IPS-15b (cell line): ENCODE data around the gene KLC4.
"Not testable (repeated sequence)": the region's sequence is repeated elsewhere in the genome, so short reads cannot be mapped to it uniquely, and the experiment has no call there.

Experiments used
- H3K27me3 ChIP-seq: one replicate; pipeline ENCODE4 v1.6.1; 2013; ENCODE audit warnings: low read length; ENCODE audit not compliant: control insufficient read depth, insufficient read depth
- H3K36me3 ChIP-seq: one replicate; pipeline ENCODE4 v1.6.1; 2013; ENCODE audit warnings: low read length; ENCODE audit not compliant: control insufficient read depth, insufficient read depth
- H3K4me1 ChIP-seq: one replicate; pipeline ENCODE4 v1.6.1; 2013; ENCODE audit warnings: mild to moderate bottlenecking, low read length; ENCODE audit not compliant: control insufficient read depth, insufficient read depth
- H3K4me3 ChIP-seq: one replicate; pipeline ENCODE4 v1.5.1; 2013; ENCODE audit warnings: low read depth, low read length
- H3K9ac ChIP-seq: one replicate; pipeline ENCODE4 v1.6.1; 2013; ENCODE audit warnings: low read depth, mild to moderate bottlenecking, low read length
- H3K9me3 ChIP-seq: one replicate; pipeline ENCODE4 v1.6.1; 2013; ENCODE audit warnings: mild to moderate bottlenecking, low read length; ENCODE audit not compliant: control insufficient read depth, insufficient read depth

Gene KLC4

GRCh38 chr6:43038727-43039126 lies 20.7 kb upstream of the KLC4 start:
- no peaks in the 10 kb centered on the region for H3K27me3 ChIP-seq
- no peaks in the 10 kb centered on the region for H3K4me1 ChIP-seq
- no peak overlapping the region for H3K4me3 ChIP-seq
- H3K36me3 ChIP-seq = peaks cover 41% of the 10 kb centered on the region
- no peaks in the 10 kb centered on the region for H3K9me3 ChIP-seq
- H3K9ac ChIP-seq = no peak overlapping the region

- Histone ChIP-seq H3K9ac (no peak overlapping the region), H3K36me3 (peaks cover 40% of the 10 kb centered on the region)
Observed at GRCh38 chr6:43040542-43041257, 18.7 kb upstream of the KLC4 start.

GRCh38 chr6:43041475-43041874 lies 18.0 kb upstream of the KLC4 start:
- H3K9me3 ChIP-seq, H3K4me3 ChIP-seq, H3K27me3 ChIP-seq, H3K4me1 ChIP-seq, H3K9ac ChIP-seq: not testable (repeated sequence)
- peaks cover 43% of the 10 kb centered on the region for H3K36me3 ChIP-seq

More at GRCh38 chr6:43040542-43041257, 18.7 kb upstream of the KLC4 start:
- Histone ChIP-seq H3K9me3 (no peaks in the 10 kb centered on the region), H3K27me3 (no peaks in the 10 kb centered on the region), H3K4me3 (no peak overlapping the region), H3K4me1 (no peaks in the 10 kb centered on the region)

GRCh38 chr6:43043310-43043709 lies 16.1 kb upstream of the KLC4 start:
- peaks cover 41% of the 10 kb centered on the region for H3K36me3 ChIP-seq
- no peaks in the 10 kb centered on the region for H3K9me3 ChIP-seq
- no peaks in the 10 kb centered on the region for H3K4me1 ChIP-seq
- no peak overlapping the region for H3K4me3 ChIP-seq
- no peak overlapping the region for H3K9ac ChIP-seq
- H3K27me3 ChIP-seq = no peaks in the 10 kb centered on the region

- Histone ChIP-seq H3K9ac (no peak overlapping the region), H3K4me3 (no peak overlapping the region), H3K36me3 (peaks cover 38% of the 10 kb centered on the region), H3K9me3 (no peaks in the 10 kb centered on the region), H3K27me3 (no peaks in the 10 kb centered on the region), H3K4me1 (no peaks in the 10 kb centered on the region)
Observed at GRCh38 chr6:43045371-43045930, 14.0 kb upstream of the KLC4 start.

GRCh38 chr6:43047998-43048397 lies 11.4 kb upstream of the KLC4 start:
- no peaks in the 10 kb centered on the region for H3K27me3 ChIP-seq
- no peak overlapping the region for H3K9ac ChIP-seq
- H3K4me3 ChIP-seq = no peak overlapping the region
- peaks cover 31% of the 10 kb centered on the region for H3K36me3 ChIP-seq
- no peaks in the 10 kb centered on the region for H3K9me3 ChIP-seq
- peaks cover 3% of the 10 kb centered on the region for H3K4me1 ChIP-seq

- H3K4me3 ChIP-seq = no peak overlapping the region
- no peaks in the 10 kb centered on the region for H3K27me3 ChIP-seq
- peaks cover 4% of the 10 kb centered on the region for H3K4me1 ChIP-seq
- no peaks in the 10 kb centered on the region for H3K9me3 ChIP-seq
- H3K9ac ChIP-seq = no peak overlapping the region
- H3K36me3 ChIP-seq = peaks cover 19% of the 10 kb centered on the region
Observed at GRCh38 chr6:43050981-43051380, 8.4 kb upstream of the KLC4 start.

- Histone ChIP-seq H3K9ac (peak overlapping the region; percentile 97), H3K4me3 (peak overlapping the region; percentile 86), H3K36me3 (peaks cover 16% of the 10 kb centered on the region), H3K27me3 (no peaks in the 10 kb centered on the region), H3K4me1 (peaks cover 4% of the 10 kb centered on the region), H3K9me3 (no peaks in the 10 kb centered on the region)
Observed at GRCh38 chr6:43052225-43052841, 7.1 kb upstream of the KLC4 start.

GRCh38 chr6:43052842-43053544 lies 6.4 kb upstream of the KLC4 start:
- H3K36me3 ChIP-seq = peaks cover 14% of the 10 kb centered on the region
- H3K4me1 ChIP-seq = peaks cover 4% of the 10 kb centered on the region
- H3K9me3 ChIP-seq = no peaks in the 10 kb centered on the region
- H3K4me3 ChIP-seq = peak overlapping the region; percentile 86
- H3K27me3 ChIP-seq = no peaks in the 10 kb centered on the region
- H3K9ac ChIP-seq = peak overlapping the region; percentile 97

- Histone ChIP-seq H3K27me3 (no peaks in the 10 kb centered on the region), H3K9me3 (no peaks in the 10 kb centered on the region), H3K4me1 (peaks cover 8% of the 10 kb centered on the region), H3K4me3 (peak within 1 kb of the TSS; percentile 86), H3K9ac (peak within 1 kb of the TSS; percentile 97), H3K36me3 (peaks cover 12% of the 10 kb centered on the region)
Observed at GRCh38 chr6:43053545-43054205, 5.8 kb upstream of the KLC4 start, which contains the start of gene CUL7. Gene CUL7, minus strand, starts transcription at chr6:43053851. Its CDS starts 1,063 bp downstream, at chr6:43052788.

- Histone ChIP-seq H3K36me3 (peaks cover 8% of the 10 kb centered on the region), H3K4me1 (peaks cover 8% of the 10 kb centered on the region), H3K9me3 (no peaks in the 10 kb centered on the region), H3K9ac (no peak overlapping the region), H3K27me3 (no peaks in the 10 kb centered on the region), H3K4me3 (peak overlapping the region; percentile 86)
Observed at GRCh38 chr6:43054206-43054943, 5.1 kb upstream of the KLC4 start.
